GM10266 (cell line): ENCODE measurements around the gene BNC2.

Experiments
- DNase-seq: peaks from one replicate; pipeline ENCODE4 v3.0.0; 2012; ENCODE audit errors: extremely low spot score
- TF ChIP-seq, protein P1 (sequence below): IDR thresholded peaks from 2 replicates; pipeline ENCODE4 v1.5.1; 2012; ENCODE audit warnings: mild to moderate bottlenecking, low read depth; ENCODE audit not compliant: control insufficient read depth, insufficient read depth; ENCODE audit errors: missing control alignments

Gene BNC2

DNA sequence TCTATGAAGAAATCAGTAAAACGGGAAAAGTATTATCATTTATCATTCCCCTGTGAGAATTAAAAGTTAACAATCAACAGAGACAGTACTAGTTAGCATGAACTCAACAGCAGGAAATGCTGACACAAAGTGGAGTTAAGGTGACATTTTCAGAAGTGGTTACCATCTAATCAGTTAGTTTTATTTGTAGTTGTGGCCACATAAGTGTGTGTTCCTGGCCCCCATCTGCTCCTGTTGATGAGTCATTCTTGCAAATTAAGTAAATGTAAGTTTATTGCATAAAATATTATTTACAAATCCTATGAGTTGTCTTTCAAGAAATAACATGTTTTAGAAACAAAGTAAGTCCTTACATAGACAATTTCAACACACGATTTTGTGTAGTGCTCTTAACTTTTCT lies 8.9 kb upstream of the BNC2 start:
- no peak for DNase-seq
- TF ChIP-seq, protein P1, sequence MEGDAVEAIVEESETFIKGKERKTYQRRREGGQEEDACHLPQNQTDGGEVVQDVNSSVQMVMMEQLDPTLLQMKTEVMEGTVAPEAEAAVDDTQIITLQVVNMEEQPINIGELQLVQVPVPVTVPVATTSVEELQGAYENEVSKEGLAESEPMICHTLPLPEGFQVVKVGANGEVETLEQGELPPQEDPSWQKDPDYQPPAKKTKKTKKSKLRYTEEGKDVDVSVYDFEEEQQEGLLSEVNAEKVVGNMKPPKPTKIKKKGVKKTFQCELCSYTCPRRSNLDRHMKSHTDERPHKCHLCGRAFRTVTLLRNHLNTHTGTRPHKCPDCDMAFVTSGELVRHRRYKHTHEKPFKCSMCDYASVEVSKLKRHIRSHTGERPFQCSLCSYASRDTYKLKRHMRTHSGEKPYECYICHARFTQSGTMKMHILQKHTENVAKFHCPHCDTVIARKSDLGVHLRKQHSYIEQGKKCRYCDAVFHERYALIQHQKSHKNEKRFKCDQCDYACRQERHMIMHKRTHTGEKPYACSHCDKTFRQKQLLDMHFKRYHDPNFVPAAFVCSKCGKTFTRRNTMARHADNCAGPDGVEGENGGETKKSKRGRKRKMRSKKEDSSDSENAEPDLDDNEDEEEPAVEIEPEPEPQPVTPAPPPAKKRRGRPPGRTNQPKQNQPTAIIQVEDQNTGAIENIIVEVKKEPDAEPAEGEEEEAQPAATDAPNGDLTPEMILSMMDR = no peak

DNA sequence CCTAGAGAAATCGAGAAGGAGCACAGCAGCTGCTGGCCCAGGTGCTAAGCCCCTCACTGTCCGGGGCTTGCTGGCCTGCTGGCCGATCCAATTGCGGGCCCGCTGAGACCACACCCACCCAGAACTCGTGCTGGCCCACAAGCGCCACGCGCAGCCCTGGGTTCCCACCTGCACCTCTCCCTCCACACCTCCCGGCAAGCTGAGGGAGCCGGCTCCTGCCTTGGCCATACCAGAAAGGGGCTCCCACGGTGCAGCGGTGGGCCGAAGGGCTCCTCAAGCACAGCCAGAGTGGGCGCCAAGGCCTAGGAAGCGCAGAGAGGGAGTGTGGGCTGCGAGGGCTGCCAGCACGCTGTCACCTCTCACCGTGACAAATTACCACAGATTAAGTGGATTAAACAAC lies 6.8 kb upstream of the BNC2 start:
- no peak for DNase-seq
- TF ChIP-seq, protein P1 = no peak

- no peak for DNase-seq
- TF ChIP-seq, protein P1 = no peak
These were observed 2.8 kb upstream of the BNC2 start for GRCh38 chr9:16873126-16873802.

DNA sequence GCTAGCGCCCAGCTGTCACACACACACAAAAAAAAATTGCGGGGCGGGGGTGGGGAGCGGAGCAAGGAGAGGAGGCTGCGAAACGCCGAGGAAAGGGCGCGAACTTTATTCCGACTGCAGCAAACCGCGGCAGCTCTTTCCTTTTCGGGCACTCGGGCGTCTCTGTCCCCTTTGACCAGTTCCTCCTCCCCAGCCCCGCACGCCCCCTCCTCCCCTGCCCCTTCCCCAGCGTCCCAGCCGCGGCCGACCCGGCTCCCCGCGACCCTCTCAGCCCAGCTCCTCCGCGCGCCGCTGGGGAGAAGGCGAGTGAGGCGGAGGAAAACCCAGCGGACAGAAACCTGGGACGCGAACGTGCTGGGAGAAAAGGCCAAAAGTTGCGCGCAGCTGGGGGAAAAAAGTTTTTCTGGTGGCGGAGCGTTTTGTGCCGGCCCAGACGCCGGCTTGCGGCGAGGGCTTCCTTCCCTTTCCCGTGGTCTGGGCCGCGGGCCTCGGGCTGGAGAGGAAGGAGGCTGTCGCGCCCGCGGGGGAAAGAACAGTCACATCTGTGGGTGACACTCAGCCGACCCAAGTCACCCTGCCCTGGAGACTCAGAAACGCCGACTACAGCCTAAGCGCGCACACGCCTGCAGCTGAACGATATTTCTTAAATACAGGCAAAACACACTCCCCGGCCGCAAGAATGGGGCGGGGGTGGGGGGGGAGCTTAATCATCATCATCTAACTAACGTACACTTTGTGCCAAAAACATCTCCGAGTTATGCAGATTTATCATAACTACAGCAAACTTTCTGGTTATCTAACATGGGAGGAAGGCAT lies 1.1 kb upstream of the BNC2 start:
- TF ChIP-seq, protein P1 = no peak
- DNase-seq = peak; percentile 28

- TF ChIP-seq, protein P1 = no peak
- DNase-seq = no peak
These were observed 431 bp downstream of the BNC2 start for GRCh38 chr9:16869882-16870595.

- DNase-seq = no peak
- TF ChIP-seq, protein P1 = no peak
These were observed 1.2 kb downstream of the BNC2 start for GRCh38 chr9:16869131-16869881.
